OCI-LY1 (cell line): ENCODE data around the gene CSHL1.

Experiments
- CTCF ChIP-seq: fragments of 200-600 bp; sonication (generic), shearing (Covaris generic); IDR thresholded peaks from 2 replicates; pipeline ENCODE4 v1.5.1; 2017; ENCODE audit warnings: mild to moderate bottlenecking, antibody characterized with exemption, low read length, moderate library complexity, mixed read lengths
- EZH2 ChIP-seq: fragments of 200-600 bp; sonication (generic), shearing (Covaris generic); IDR thresholded peaks from 2 replicates; pipeline ENCODE4 v1.8.0; 2017; ENCODE audit warnings: borderline replicate concordance, mixed run types, mild to moderate bottlenecking, antibody characterized with exemption, low read length, moderate library complexity, mixed read lengths

- TF ChIP-seq EZH2 (no peak), CTCF (no peak)
Measured at GRCh38 chr17:63930951-63931575, 20.0 kb upstream of the CSHL1 start.
